ENCODE results near the gene PDIA5.

The PDIA5 gene

GRCh38 chr3:123105201-123106189 lies 38.7 kb downstream of the PDIA5 start:
- no peak for TF ChIP-seq POLR2AphosphoS5 (IDR thresholded peaks at IDR 0.05; ENCODE audit: low read depth, low read length)
- no peak for TF ChIP-seq FOXP2 (optimal IDR thresholded peaks at IDR 0.05; ENCODE audit: borderline replicate concordance, extremely low read depth, extremely low read length, insufficient read depth)
- no peak for TF ChIP-seq TAF1 (IDR thresholded peaks at IDR 0.05; ENCODE audit: borderline replicate concordance, insufficient read depth, low read length)
- no peak for TF ChIP-seq SIN3A (IDR thresholded peaks at IDR 0.05; ENCODE audit: borderline replicate concordance, insufficient read depth, low read length)
- TF ChIP-seq REST (IDR thresholded peaks at IDR 0.05; ENCODE audit: insufficient read depth in 1 of 2, low read depth in 2 of 2, low read length in 2 of 2), result 0 out of 4 replicates have a peak, but pooled peaks of 1 of the 2 experiments have one; percentile 42

GRCh38 chr3:123110282-123110975 lies 43.6 kb downstream of the PDIA5 start:
- no peak for TF ChIP-seq TAF1 (IDR thresholded peaks at IDR 0.05; ENCODE audit: borderline replicate concordance, insufficient read depth, low read length)
- TF ChIP-seq REST (IDR thresholded peaks at IDR 0.05; ENCODE audit: insufficient read depth in 1 of 2, low read depth in 2 of 2, low read length in 2 of 2), result no peak
- TF ChIP-seq FOXP2 (optimal IDR thresholded peaks at IDR 0.05; ENCODE audit: borderline replicate concordance, extremely low read depth, extremely low read length, insufficient read depth), result no peak
- no peak for TF ChIP-seq SIN3A (IDR thresholded peaks at IDR 0.05; ENCODE audit: borderline replicate concordance, insufficient read depth, low read length)
- no peak for TF ChIP-seq POLR2AphosphoS5 (IDR thresholded peaks at IDR 0.05; ENCODE audit: low read depth, low read length)

GRCh38 chr3:123110976-123111615 lies 44.3 kb downstream of the PDIA5 start:
- TF ChIP-seq TAF1 (IDR thresholded peaks at IDR 0.05; ENCODE audit: borderline replicate concordance, insufficient read depth, low read length) (no peak), FOXP2 (optimal IDR thresholded peaks at IDR 0.05; ENCODE audit: borderline replicate concordance, extremely low read depth, extremely low read length, insufficient read depth) (no peak), REST (IDR thresholded peaks at IDR 0.05; ENCODE audit: insufficient read depth in 1 of 2, low read depth in 2 of 2, low read length in 2 of 2) (no peak), SIN3A (IDR thresholded peaks at IDR 0.05; ENCODE audit: borderline replicate concordance, insufficient read depth, low read length) (no peak), POLR2AphosphoS5 (IDR thresholded peaks at IDR 0.05; ENCODE audit: low read depth, low read length) (no peak)

GRCh38 chr3:123111640-123112039 lies 44.8 kb downstream of the PDIA5 start:
- TF ChIP-seq REST (IDR thresholded peaks at IDR 0.05; ENCODE audit: insufficient read depth in 1 of 2, low read depth in 2 of 2, low read length in 2 of 2) (no peak), SIN3A (IDR thresholded peaks at IDR 0.05; ENCODE audit: borderline replicate concordance, insufficient read depth, low read length) (no peak), POLR2AphosphoS5 (IDR thresholded peaks at IDR 0.05; ENCODE audit: low read depth, low read length) (no peak), FOXP2 (optimal IDR thresholded peaks at IDR 0.05; ENCODE audit: borderline replicate concordance, extremely low read depth, extremely low read length, insufficient read depth) (no peak), TAF1 (IDR thresholded peaks at IDR 0.05; ENCODE audit: borderline replicate concordance, insufficient read depth, low read length) (no peak)
